T-helper 17 cell (primary cell): Measurements from ENCODE around the gene ZNF513. TPM values are rescaled to one million over a fixed set of nuclear protein-coding genes. Genes with fewer than 3 reads are reported as not detected.

ENCODE experiments used
- ATAC-seq: fragments of 150-1000 bp; cut with Tn5 transposase; 2 replicates; pipeline ENCODE4 v1.10.0; 2021; ENCODE audit warnings: mild to moderate bottlenecking, moderate library complexity
- DNase-seq, 3 donors: peaks; one replicate each; pipeline versions ENCODE4 v3.0.0 to v3.0.0-alpha.2; 2020 to 2021
- H3K9me3 ChIP-seq: one replicate; pipeline ENCODE4 v1.7.0; 2013; ENCODE audit warnings: low read length, mild to moderate bottlenecking; ENCODE audit not compliant: control insufficient read depth, poor library complexity, severe bottlenecking
- H3K27ac Mint-ChIP-seq: one replicate; pipeline ENCODE4 v1.8.0; 2022; ENCODE audit warnings: mild to moderate bottlenecking, moderate library complexity, mixed read lengths
- H3K27me3 Mint-ChIP-seq: one replicate; pipeline ENCODE4 v1.8.0; 2022; ENCODE audit warnings: mixed read lengths
- H3K36me3 Mint-ChIP-seq: one replicate; pipeline ENCODE4 v1.8.0; 2022; ENCODE audit warnings: low read depth, mixed read lengths
- H3K4me1 Mint-ChIP-seq: one replicate; pipeline ENCODE4 v1.8.0; 2022; ENCODE audit warnings: mild to moderate bottlenecking, mixed read lengths
- H3K4me3 Mint-ChIP-seq: one replicate; pipeline ENCODE4 v1.8.0; 2022; ENCODE audit warnings: mild to moderate bottlenecking, moderate library complexity, mixed read lengths
- total RNA-seq, 4 donors: library from RNA in 2 of 4; stranded (reverse) in 2 of 4; gene quantifications; one replicate each; pipeline ENCODE4 v1.2.3 and lab custom pipeline; 2022 to 2026

The ZNF513 gene
- total RNA-seq, 2 donors from 2014 or later: 22.4 to 24.6 TPM

DNA sequence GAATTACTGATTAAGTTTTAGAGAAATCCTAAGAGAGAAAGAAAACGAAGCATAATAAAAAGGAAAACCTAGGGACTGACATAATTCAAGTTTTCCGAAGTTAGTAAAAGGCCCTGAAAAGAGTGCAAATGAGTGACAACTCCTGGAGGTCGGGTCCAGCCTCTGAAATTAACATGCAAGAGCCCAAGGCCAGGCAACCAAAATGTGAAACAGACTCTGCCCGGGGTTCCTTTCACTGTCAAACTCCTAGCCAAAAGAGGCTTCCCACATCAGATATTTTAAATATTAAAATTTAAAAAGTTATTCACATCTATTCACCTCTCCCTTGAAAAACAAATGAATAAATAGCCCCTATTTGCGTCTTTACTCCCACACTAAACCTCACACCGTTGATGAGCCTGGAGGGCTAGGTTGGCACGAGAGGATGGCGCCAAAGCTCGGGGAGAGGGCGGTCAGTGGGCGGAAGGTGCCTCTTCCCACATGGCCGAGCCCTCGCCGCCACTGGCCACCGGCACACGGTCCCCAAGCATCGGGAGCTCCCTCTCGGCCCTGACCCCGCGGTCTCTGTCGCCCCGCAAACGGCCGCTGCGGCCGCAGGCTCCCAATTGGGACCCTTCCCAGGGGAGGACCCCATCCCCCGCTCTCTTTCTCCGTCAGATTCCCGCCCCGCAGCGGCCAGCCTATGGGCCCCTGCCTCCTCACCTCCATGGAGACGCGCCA, 28.2 kb upstream of the ZNF513 start:
- no peaks in the 10 kb centered on the region for H3K9me3 ChIP-seq
- no peak for DNase-seq
- H3K4me3 Mint-ChIP-seq: peak overlapping the region; percentile 88
- peak overlapping the region; percentile 76 for H3K27ac Mint-ChIP-seq
- H3K36me3 Mint-ChIP-seq: peaks cover 2% of the 10 kb centered on the region
- peak; percentile 2 for ATAC-seq
- peaks cover 30% of the 10 kb centered on the region for H3K4me1 Mint-ChIP-seq
- H3K27me3 Mint-ChIP-seq: peaks cover 10% of the 10 kb centered on the region

DNA sequence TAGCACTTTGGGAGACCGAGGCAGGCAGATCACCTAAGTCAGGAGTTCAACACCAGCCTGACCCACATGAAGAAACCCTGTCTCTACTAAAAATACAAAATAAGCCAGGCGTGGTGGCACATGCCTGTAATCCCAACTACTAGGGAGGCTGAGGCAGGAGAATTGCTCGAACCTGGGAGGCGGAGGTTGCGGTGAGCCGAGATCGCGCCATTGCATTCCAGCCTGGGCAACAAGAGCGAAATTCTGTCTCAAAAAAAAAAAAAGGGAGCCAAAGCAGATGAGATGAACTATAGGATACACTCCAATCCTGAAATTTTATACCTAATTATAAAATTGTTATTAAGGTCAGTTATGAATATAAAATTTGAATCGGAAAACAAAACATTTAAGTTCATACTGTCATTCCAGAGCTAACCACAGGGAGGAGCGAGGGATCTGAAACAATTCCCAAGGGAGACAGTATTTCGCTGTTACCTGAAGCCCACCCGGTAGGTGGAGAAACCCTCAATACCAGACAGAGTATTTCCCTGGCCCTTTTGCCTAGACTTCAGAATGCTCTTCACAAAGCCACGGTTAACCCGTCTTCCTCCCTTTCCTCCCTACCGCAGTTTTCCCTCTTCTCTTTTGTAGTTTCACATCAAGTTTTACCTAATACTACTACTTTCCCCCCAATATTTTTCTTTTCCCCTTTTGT, 27.4 kb upstream of the ZNF513 start:
- Mint-ChIP-seq H3K4me3 (peak overlapping the region; percentile 88), H3K36me3 (peaks cover 1% of the 10 kb centered on the region), H3K27me3 (peaks cover 9% of the 10 kb centered on the region), H3K27ac (peak overlapping the region; percentile 76), H3K4me1 (peaks cover 33% of the 10 kb centered on the region)
- H3K9me3 ChIP-seq: no peaks in the 10 kb centered on the region
- no peak for ATAC-seq
- DNase-seq: no peak

DNA sequence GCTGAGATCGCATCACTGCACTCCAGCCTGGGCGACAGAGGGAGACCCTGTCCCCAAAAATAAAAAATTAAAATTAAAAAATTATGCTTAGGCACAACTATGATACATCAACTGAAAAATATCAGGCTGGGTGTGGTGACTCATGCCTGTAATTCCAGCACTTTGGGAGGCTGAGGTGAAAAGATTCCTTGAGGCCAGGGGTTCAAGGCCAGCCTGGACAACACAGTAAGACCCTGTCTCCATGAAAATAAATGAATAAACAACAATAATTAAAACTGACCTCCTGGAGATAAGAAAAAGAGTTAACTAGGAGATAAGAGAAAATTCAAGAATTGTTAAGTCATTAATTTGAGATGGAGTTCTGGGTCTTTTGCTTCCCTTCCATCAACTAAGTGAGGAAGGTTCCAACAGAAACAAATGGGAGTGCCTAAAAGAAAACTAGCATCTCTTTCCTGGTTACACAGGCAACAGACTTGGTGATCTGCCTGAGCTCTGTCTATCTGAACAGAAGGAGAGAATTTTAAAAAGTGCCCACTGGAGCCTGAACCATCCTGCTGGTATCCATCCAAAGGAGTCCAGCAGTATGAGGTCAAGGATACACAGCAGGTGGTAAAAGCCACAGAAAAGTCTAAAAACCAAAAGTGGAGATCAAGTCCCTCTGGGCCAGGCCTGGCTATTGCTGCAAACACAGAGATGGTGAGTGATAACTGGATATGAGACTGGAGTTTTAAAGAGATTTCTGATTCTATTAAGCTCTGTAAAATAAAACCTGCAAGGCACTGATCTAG, 20.0 kb upstream of the ZNF513 start:
- no peaks in the 10 kb centered on the region for H3K27me3 Mint-ChIP-seq
- peaks cover 3% of the 10 kb centered on the region for H3K36me3 Mint-ChIP-seq
- no peak for ATAC-seq
- H3K9me3 ChIP-seq: no peaks in the 10 kb centered on the region
- H3K4me3 Mint-ChIP-seq: no peak overlapping the region
- peak overlapping the region; percentile 34 for H3K27ac Mint-ChIP-seq
- no peak for DNase-seq
- peaks cover 32% of the 10 kb centered on the region for H3K4me1 Mint-ChIP-seq

DNA sequence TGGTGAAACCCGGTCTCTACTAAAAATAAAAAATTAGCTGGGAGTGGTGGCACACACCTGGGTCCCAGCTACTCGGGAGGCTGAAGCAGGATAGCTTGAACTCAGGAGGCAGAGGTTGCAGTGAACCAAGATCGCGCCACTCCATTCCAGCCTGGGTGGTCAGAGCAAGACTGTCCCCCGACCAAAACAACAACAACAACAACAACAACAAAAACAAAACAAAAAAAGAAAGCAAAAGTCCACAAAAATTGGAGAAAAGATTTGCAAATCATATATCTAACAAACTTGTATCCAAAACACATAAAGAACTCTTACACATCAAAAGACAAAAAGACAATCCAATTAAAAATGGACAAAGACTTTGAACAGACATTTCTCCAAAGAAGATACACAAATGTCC, 18.4 kb upstream of the ZNF513 start:
- Mint-ChIP-seq H3K27me3 (no peaks in the 10 kb centered on the region), H3K27ac (peak overlapping the region; percentile 78), H3K4me3 (no peak overlapping the region), H3K4me1 (peaks cover 33% of the 10 kb centered on the region), H3K36me3 (peaks cover 3% of the 10 kb centered on the region)
- ATAC-seq (no peak), DNase-seq (no peak)
- H3K9me3 ChIP-seq: no peaks in the 10 kb centered on the region

DNA sequence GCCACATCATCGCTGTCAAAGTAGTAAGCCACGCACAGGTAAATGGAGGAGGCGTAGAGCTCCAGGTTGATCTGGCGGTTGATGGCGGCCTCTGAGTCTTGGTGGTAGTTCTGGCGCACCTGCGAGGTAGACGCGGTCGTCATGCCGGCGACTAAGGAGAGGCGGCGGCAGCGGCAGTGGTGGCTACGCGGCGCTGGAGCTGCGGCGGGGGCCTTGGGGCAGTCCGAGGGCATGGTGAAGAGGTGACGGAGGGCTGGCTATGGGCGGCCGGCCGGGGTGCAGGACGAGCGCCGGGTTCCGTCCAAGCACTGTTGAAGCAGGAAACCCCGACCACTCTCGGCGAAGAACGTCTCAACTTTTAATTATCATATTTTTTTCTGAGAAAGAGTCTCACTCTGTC, 12.7 kb upstream of the ZNF513 start:
- peaks cover 34% of the 10 kb centered on the region for H3K4me1 Mint-ChIP-seq
- DNase-seq: no peak
- no peaks in the 10 kb centered on the region for H3K36me3 Mint-ChIP-seq
- H3K4me3 Mint-ChIP-seq: no peak overlapping the region
- H3K27ac Mint-ChIP-seq: no peak overlapping the region
- H3K9me3 ChIP-seq: no peaks in the 10 kb centered on the region
- ATAC-seq: no peak
- no peaks in the 10 kb centered on the region for H3K27me3 Mint-ChIP-seq

DNA sequence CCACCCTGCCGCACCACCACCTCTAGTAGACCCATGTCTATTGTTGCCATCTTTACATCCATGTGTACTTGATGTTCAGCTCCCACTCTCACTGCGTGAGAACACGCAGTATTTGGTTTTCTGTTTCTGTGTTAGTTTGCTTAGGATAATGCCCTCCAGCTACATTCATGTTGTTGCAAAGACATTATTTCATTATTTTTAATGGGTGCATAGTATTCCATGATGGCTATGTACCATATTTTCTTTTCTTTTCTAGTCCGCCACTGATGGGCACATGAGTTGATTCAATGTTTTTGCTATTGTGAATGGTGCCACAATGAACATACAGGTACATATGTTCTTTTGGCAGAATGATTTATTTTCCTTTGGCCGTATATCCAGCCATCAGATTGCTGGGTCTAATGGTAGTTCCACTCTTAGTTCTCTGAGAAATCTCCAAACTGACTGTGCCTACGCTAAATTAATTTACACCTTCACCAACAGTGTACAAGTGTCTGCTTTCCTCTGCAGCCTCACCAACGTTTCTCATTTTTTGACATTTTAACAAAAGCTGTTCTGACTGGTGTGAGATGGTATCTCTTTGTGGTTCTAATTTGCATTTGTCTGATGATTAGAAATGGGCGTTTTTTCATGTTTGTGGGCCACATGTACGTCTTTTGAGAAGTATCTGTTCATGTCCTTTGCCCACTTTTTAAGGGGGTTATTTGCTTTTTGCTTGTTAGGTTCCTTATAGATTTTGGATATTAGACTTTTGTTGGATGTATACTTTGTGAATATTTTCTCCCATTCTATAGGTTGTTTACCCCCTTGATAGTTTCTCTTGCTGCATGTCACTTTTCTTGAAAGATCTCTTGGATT, 10.5 kb upstream of the ZNF513 start:
- no peak for DNase-seq
- ATAC-seq: peak; percentile 87
- H3K36me3 Mint-ChIP-seq: peaks cover 2% of the 10 kb centered on the region
- H3K27ac Mint-ChIP-seq: peak overlapping the region; percentile 94
- H3K9me3 ChIP-seq: no peaks in the 10 kb centered on the region
- H3K4me3 Mint-ChIP-seq: peak overlapping the region; percentile 80
- H3K4me1 Mint-ChIP-seq: peaks cover 23% of the 10 kb centered on the region
- H3K27me3 Mint-ChIP-seq: no peaks in the 10 kb centered on the region

DNA sequence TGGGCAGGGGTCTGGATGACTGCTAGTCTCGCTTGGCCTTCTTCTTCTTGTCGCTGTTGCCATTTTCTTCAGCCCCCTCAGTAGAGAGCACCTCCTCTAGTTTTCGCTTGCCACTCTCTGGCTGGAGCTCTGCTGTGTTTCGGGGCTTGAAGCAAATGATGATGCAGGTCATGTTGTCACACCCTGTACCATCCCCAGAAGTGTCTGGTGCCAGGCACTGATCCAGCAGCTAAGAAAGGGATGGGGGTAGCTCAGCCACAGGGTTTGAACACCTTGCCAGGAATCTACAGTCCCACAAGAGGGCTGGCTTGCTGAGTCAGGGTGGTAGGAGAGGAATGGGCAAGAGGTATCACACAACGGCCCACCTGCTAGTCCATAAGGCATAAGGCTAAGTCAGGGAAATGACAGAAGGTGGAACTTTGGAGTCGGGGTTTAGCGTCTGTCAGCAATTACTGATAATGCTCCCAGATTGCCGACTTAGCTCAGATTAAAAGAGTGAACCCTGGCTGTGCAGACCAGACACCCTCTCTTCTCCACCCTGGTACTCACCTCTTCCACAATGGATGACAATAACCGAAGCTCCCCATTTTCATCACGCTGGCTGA, 1.1 kb upstream of the ZNF513 start:
- no peaks in the 10 kb centered on the region for H3K9me3 ChIP-seq
- H3K27me3 Mint-ChIP-seq: no peaks in the 10 kb centered on the region
- DNase-seq: no peak
- peaks cover 13% of the 10 kb centered on the region for H3K36me3 Mint-ChIP-seq
- peak overlapping the region; percentile 92 for H3K4me3 Mint-ChIP-seq
- H3K4me1 Mint-ChIP-seq: peaks cover 27% of the 10 kb centered on the region
- no peak for ATAC-seq
- peak overlapping the region; percentile 92 for H3K27ac Mint-ChIP-seq

DNA sequence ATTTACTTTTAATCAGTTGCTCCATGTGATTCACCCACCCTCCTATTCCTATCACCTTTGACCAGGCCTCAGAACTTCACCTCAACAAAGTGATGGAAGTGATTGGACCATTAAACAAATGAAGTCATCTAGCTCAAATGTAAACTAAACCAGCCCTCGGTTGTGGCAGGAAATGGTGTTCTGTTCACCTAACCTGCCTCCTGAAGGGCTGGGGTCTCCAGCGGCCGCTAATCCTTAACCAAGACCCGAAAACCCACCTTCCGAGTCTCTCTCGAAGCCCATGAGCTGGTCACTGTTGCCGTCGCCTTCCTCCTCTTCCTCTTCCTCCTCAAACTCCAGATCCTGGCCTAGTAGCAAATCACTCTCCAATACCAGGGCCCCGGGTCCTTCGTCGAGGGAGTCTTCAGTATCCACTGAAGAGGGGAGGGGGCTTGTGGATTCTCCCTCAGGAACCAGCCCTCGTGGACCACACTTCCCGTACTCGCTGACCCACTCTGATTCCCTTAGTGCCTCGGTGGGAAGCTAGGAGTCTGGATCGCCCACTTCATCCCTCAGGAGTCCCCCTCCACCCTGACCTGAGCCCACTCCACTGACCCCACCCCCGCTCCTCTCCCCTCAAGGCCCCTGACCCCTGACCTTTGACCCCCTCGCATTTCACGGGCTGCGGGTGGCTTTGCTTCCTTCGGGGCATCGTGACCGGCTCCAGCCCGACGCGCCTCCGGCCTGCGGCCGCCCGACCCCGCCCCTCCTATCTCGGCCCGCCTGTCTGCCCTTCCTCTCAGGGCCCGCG, 503 bp downstream of the ZNF513 start:
- ATAC-seq: peak; percentile 44
- DNase-seq: no peak
- no peaks in the 10 kb centered on the region for H3K9me3 ChIP-seq
- Mint-ChIP-seq H3K4me3 (peak overlapping the region; percentile 92), H3K36me3 (peaks cover 6% of the 10 kb centered on the region), H3K4me1 (peaks cover 24% of the 10 kb centered on the region), H3K27ac (peak overlapping the region; percentile 92), H3K27me3 (no peaks in the 10 kb centered on the region)

DNA sequence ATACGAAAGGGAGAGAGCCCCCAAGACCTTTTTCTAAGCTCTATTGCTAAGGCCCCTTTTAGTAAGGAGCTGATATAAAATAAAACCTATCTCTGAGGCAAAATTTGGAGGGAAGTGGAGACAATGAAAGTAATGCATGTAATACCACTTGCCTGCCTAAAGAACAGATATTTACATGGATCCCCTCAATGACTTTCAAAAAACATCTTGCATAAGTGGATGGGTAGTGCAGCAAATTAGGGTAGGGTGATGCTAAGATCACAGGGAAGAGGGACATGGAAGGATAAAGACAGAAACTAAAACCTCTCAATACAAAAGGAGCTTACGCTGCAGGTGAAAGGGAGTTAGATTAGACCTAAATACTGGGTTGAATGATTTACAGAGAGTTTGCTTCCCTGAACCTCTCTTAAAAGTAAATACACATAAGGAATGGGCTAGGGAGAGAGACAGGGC, 1.1 kb downstream of the ZNF513 start:
- ATAC-seq (no peak), DNase-seq (no peak)
- H3K4me1 Mint-ChIP-seq: peaks cover 23% of the 10 kb centered on the region
- peak overlapping the region; percentile 92 for H3K4me3 Mint-ChIP-seq
- no peaks in the 10 kb centered on the region for H3K27me3 Mint-ChIP-seq
- peak overlapping the region; percentile 92 for H3K27ac Mint-ChIP-seq
- H3K9me3 ChIP-seq: no peaks in the 10 kb centered on the region
- peaks cover 6% of the 10 kb centered on the region for H3K36me3 Mint-ChIP-seq

DNA sequence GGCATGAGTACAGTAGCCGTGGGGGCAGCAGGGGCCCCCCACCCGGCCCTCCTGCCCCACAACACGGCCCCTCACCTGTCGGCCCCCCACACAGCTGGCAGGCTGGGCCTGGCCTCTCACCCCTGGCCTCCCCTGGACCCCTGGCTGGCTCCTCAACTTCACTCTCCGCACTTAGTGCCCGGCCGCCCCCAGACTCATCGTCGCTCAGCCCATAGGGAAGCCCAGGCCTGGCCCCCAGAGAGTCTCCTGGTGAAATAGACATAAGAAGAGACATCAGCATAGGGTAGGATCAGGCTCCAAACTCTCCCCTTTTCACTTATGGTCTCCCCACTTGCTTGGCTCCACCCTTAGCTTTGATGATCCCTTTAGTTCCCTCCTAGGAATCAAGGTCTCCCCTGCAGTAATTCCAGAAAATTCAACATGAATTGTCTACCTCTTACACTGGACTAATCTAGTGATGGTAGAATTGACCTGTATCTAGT, 1.7 kb downstream of the ZNF513 start:
- Mint-ChIP-seq H3K27me3 (no peaks in the 10 kb centered on the region), H3K4me1 (peaks cover 23% of the 10 kb centered on the region), H3K36me3 (peaks cover 4% of the 10 kb centered on the region), H3K27ac (peak overlapping the region; percentile 92), H3K4me3 (peak overlapping the region; percentile 92)
- ATAC-seq (no peak), DNase-seq (no peak)
- no peaks in the 10 kb centered on the region for H3K9me3 ChIP-seq

DNA sequence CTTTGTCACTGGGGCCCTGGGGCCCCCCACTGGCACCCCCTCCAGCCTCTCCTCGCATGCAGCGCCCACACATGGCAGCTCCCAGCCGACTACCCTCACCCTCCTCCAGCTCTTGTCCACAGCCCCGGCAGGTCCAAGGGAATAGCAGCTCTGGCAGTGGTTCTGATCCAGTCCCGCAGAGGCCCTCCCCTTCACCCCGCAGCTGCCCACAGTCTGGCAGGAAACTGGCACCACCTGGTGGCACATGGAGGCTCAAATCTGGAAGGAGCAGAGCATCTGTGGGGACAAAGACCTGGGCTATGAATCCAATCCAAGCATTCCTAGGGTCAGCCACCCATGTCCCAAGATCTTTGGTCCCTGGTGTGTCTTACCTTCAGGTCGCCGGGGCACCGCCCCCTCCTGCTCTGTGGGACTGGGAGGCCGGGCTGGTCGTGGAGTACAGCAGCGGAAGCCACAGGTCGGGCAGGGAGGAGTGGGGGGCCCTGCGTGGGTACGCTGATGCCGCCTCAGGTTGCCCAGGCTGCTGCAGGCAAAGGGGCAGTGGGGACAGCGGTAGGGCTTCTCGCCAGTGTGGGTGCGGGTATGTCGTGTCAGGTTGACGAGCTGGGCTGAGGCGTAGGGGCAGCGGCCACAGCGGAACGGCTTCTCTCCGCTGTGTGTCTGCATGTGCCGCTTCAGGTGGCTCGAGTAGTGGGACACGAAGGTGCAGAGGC, 2.3 kb downstream of the ZNF513 start:
- Mint-ChIP-seq H3K36me3 (peaks cover 4% of the 10 kb centered on the region), H3K27ac (peak overlapping the region; percentile 73), H3K4me1 (peaks cover 23% of the 10 kb centered on the region), H3K27me3 (no peaks in the 10 kb centered on the region), H3K4me3 (no peak overlapping the region)
- H3K9me3 ChIP-seq: no peaks in the 10 kb centered on the region
- ATAC-seq: no peak
- no peak for DNase-seq
